NCI-H2081 (cell line): ENCODE data around the gene METTL3.

Source experiments
- DNase-seq, 2 experiments: peaks; one replicate each; lab custom pipeline; 2025; lab: John Stamatoyannopoulos, UW

The METTL3 gene

GRCh38 chr14:21476523-21476924, 34.6 kb downstream of the METTL3 start:
- peak; percentile 81 to 82 for DNase-seq

GRCh38 chr14:21475767-21476522, 35.2 kb downstream of the METTL3 start:
- DNase-seq = no peak

DNA sequence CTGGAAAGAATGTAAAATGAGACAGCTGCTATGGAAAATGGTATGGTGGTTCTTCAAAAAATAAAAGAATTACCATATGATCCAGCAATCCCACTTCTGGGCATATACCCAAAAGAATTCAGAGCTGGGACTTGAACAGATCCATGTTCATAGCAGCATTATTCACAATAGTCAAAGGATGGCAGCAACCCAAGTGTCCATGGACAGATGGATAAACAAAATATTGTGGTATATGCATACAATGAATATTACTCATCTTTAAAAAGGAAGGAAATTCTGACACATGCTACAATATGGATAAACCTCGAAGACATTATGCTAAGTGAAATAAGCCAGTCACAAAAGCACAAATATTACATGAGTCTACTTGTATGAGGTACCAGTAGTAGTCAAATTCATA, 43.5 kb downstream of the METTL3 start:
- DNase-seq = no peak

GRCh38 chr14:21455912-21456667, 55.0 kb downstream of the METTL3 start, which contains the start of gene CHD8:
TSS of gene CHD8 (minus strand) at chr14:21456123. CDS start at chr14:21431643, 24,480 bp downstream.
- DNase-seq = peak; percentile 99 to 100

DNA sequence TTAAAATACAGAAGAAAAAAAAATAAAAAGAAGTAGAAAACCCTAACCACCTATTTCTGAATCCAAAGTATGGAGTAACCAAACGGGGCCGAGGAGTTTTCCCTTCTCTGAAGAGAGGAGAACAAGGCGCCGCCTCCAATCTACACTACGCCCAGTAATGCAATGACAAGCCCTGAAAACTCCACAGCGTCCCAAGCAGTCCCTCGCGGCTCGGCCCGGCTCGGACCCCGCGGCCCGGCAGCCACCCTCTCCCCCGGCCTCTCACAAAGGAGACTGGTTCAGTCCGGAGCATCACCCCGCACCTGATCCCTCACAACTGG, 55.6 kb downstream of the METTL3 start:
- DNase-seq = no peak

DNA sequence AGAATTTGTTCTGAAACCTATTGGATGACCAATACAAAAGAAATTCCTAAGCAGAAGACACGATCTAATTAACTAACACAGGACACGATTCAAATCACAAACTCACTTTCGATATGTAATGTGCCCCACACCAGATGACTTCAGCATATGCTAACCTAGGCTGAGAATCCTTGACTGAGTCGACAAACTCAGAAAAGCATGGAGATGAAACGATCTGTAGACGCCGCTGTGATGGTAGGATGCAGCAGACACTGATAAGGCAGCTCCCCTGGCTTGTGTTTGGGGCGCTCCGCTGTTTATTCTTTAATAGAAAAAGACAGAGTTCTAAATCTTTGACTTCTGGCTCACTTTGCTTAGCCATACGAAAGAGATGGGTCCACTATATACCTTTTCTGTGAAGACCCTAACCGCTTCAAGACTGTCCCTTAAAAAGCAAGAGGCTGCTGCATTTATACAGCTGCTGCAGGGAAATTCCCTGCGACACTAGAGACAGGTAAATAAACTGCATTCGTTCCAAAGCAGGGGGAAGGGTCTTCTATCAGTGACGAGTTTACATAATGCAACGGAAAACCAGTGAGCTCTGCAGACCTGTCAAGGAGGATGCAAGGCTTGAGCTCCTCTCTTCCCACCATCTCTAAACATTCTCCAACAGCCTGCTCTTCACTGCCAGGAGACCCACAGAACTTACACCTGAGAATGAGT, 56.1 kb downstream of the METTL3 start:
- peak in 1 of 2 experiments; percentile 7 for DNase-seq

DNA sequence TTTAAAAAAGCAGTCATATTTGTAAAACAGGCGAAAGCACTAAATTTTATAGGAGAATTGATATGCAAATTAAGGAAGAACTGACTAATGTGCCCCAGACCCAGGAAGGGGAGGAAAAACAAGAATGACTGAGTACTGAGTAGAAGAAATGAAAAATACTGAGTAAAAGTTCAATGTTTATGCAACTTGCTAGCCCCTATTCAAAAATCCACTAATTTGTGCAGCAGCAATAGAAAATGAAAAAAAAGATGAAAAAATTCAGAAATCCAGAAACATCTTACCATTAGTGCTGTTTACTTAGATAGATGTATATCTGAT, 61.3 kb downstream of the METTL3 start:
- DNase-seq = no peak
